Osteocyte (in vitro differentiated cells): ENCODE results near the gene CRIP2. TPM values are rescaled to one million over a fixed set of nuclear protein-coding genes. Genes with fewer than 3 reads are reported as not detected.

Source experiments
- DNase-seq: peaks from one replicate; pipeline ENCODE4 v3.0.0; 2021; ENCODE audit warnings: mixed read lengths; ENCODE audit not compliant: unreplicated experiment; ENCODE audit errors: extremely low spot score
- H3K27ac Mint-ChIP-seq: one replicate; pipeline ENCODE4 v1.8.0; 2021; ENCODE audit warnings: mild to moderate bottlenecking, mixed read lengths; ENCODE audit not compliant: unreplicated experiment
- H3K27me3 Mint-ChIP-seq: one replicate; pipeline ENCODE4 v1.8.0; 2021; ENCODE audit warnings: mixed read lengths; ENCODE audit not compliant: unreplicated experiment
- H3K36me3 Mint-ChIP-seq: one replicate; pipeline ENCODE4 v1.8.0; 2021; ENCODE audit warnings: mixed read lengths; ENCODE audit not compliant: unreplicated experiment
- H3K4me1 Mint-ChIP-seq: one replicate; pipeline ENCODE4 v1.8.0; 2021; ENCODE audit warnings: mixed read lengths; ENCODE audit not compliant: unreplicated experiment
- H3K4me3 Mint-ChIP-seq: one replicate; pipeline ENCODE4 v1.8.0; 2021; ENCODE audit warnings: mild to moderate bottlenecking, moderate library complexity, mixed read lengths; ENCODE audit not compliant: unreplicated experiment
- H3K9me3 Mint-ChIP-seq: one replicate; pipeline ENCODE4 v1.8.0; 2021; ENCODE audit warnings: mixed read lengths; ENCODE audit not compliant: unreplicated experiment
- CTCF ChIP-seq: fragments of 200-600 bp; sonication (generic); IDR thresholded peaks from 2 replicates; pipeline ENCODE4 v1.5.0; 2021; ENCODE audit warnings: antibody characterized with exemption, mild to moderate bottlenecking, moderate library complexity
- total RNA-seq: library from RNA; stranded (reverse); gene quantifications from 2 replicates; pipeline ENCODE4 v1.2.1, GENCODE V29; 2021

Gene CRIP2
- total RNA-seq, 1 donor from 2014 or later: 191 TPM

- Mint-ChIP-seq H3K27me3 (no peaks in the 10 kb centered on the region), H3K9me3 (no peaks in the 10 kb centered on the region), H3K4me3 (peak overlapping the region; percentile 77), H3K27ac (peak overlapping the region; percentile 89), H3K4me1 (peaks cover 57% of the 10 kb centered on the region), H3K36me3 (peaks cover 2% of the 10 kb centered on the region)
- no peak for DNase-seq
- TF ChIP-seq CTCF: no peak
Measured at GRCh38 chr14:105476831-105477659, 2.4 kb downstream of the CRIP2 start.

GRCh38 chr14:105477660-105478397, 3.2 kb downstream of the CRIP2 start:
- H3K27ac Mint-ChIP-seq: no peak overlapping the region

DNA sequence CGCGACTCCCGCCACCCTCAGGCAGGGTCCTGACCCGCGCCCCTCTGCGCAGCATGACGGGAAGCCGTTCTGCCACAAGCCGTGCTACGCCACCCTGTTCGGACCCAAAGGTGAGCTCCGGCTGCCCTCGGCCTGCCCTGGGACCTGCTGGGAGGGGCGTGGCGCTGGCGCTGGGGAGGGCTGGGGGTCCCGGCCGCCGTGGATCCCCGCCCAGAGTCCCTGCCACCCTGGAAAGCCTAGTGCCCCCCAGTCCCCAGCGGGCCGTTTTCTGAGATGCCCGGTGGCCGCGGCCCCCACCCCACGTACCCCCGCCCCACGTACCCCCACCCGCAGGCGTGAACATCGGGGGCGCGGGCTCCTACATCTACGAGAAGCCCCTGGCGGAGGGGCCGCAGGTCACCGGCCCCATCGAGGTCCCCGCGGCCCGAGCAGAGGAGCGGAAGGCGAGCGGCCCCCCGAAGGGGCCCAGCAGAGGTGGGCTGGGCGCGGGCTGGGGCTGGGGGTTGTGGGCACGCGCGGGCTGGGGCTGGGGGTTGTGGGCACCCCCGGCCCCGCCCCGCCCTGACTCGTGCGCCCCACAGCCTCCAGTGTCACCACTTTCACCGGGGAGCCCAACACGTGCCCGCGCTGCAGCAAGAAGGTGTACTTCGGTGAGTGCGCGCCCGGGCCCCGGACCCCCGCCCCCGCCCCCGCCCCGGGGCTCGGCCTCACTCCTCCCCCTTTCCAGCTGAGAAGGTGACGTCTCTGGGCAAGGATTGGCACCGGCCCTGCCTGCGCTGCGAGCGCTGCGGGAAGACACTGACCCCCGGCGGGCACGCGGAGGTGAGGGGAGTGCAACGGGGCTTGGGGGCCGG, 4.0 kb downstream of the CRIP2 start:
- no peaks in the 10 kb centered on the region for H3K27me3 Mint-ChIP-seq
- H3K4me1 Mint-ChIP-seq: peaks cover 59% of the 10 kb centered on the region
- H3K4me3 Mint-ChIP-seq: no peak overlapping the region

More at GRCh38 chr14:105477660-105478397, 3.2 kb downstream of the CRIP2 start:
- peaks cover 2% of the 10 kb centered on the region for H3K36me3 Mint-ChIP-seq
- no peaks in the 10 kb centered on the region for H3K27me3 Mint-ChIP-seq
- peaks cover 57% of the 10 kb centered on the region for H3K4me1 Mint-ChIP-seq
- no peak for TF ChIP-seq CTCF
- DNase-seq: no peak
- no peaks in the 10 kb centered on the region for H3K9me3 Mint-ChIP-seq
- peak overlapping the region; percentile 59 for H3K4me3 Mint-ChIP-seq

GRCh38 chr14:105479431-105480158, 5.0 kb downstream of the CRIP2 start:
- Mint-ChIP-seq H3K36me3 (peaks cover 2% of the 10 kb centered on the region), H3K9me3 (no peaks in the 10 kb centered on the region), H3K4me3 (no peak overlapping the region), H3K27ac (peak overlapping the region; percentile 100), H3K27me3 (no peaks in the 10 kb centered on the region), H3K4me1 (peaks cover 65% of the 10 kb centered on the region)
- no peak for DNase-seq
- no peak for TF ChIP-seq CTCF

More for the DNA sequence above, 4.0 kb downstream of the CRIP2 start:
- no peaks in the 10 kb centered on the region for H3K9me3 Mint-ChIP-seq
- no peak for TF ChIP-seq CTCF
- H3K27ac Mint-ChIP-seq: no peak overlapping the region
- peaks cover 2% of the 10 kb centered on the region for H3K36me3 Mint-ChIP-seq
- DNase-seq: no peak
